Pancreas (tissue), 10 donors: ENCODE measurements around the gene ZDHHC6. TPM values are rescaled to one million over a fixed set of nuclear protein-coding genes. Genes with fewer than 3 reads are reported as not detected.

Experiments
- ATAC-seq, 4 donors: fragments of 200-7000 bp; cut with Tn5 transposase; one replicate each; pipeline versions ENCODE4 v1.8.0 to v1.9.1; 2020; ENCODE audit warnings: mild to moderate bottlenecking in 4 of 4, moderate library complexity in 4 of 4
- DNase-seq, 6 donors: peaks; one replicate each; pipeline ENCODE4 v3.0.0-alpha.2; 2020
- FAIRE-seq: peaks from 2 replicates; lab custom pipeline; 2012; peaks lifted over from hg19 to GRCh38; lab: Jason Lieb, UNC
- H3K27ac ChIP-seq, 4 donors: fragments of 200-600 bp; sonication (generic); 1 replicate in 3 of 4; 2 replicates in 1 of 4; pipeline versions ENCODE4 v1.5.0 to v1.8.0; 2020
- H3K27me3 ChIP-seq, 4 donors: fragments of 200-600 bp; one replicate each; pipeline ENCODE4 v1.8.0; 2021
- H3K36me3 ChIP-seq, 3 donors: fragments of 200-600 bp; sonication (generic) in 1 of 3; one replicate each; pipeline versions ENCODE4 v1.5.0 to v1.8.0; 2020 to 2021
- H3K4me1 ChIP-seq, 3 donors: fragments of 200-600 bp; one replicate each; pipeline ENCODE4 v1.8.0; 2021
- H3K4me3 ChIP-seq, 4 donors: fragments of 200-600 bp; sonication (generic) in 2 of 4; one replicate each; pipeline versions ENCODE4 v1.5.0 to v1.8.0; 2020 to 2021
- H3K9me3 ChIP-seq, 4 donors: fragments of 200-600 bp; one replicate each; pipeline ENCODE4 v1.8.0; 2021
- WGBS, 2 donors: extraction: QIAGEN DNeasy Blood & Tissue Kit; methylation state at CpG; one replicate each; pipeline ENCODE4 v1.1.7; 2013; 5-methylcytosine and 5-hydroxymethylcytosine counted together
- intact Hi-C, 3 donors: fragments of 100-400 bp; cut with DNase I; formaldehyde crosslinking; loops; one replicate each; pipeline versions ENCODE4 v1.11.1 to v1.14.2; 2022
- polyA plus RNA-seq, 2 donors: library from polyadenylated mRNA; stranded (reverse); fragments of 200-250 nt; gene quantifications; one replicate each; pipeline ENCODE4 v1.2.3, GENCODE V29; 2013
- total RNA-seq, 6 donors: library from RNA; stranded (reverse); fragmentation: NEBNext Ultra II Directional in 4 of 6; extraction: Animal tissue kit (Norgen Biotek cat#: 25700) in 4 of 6; gene quantifications; one replicate each; pipeline versions ENCODE4 v1.2.1 to v1.2.4, GENCODE V29; 2021 to 2023
- TF ChIP-seq, protein P1 (sequence below), 4 donors: fragments of 200-600 bp; sonication (generic) in 3 of 4; IDR thresholded peaks; one replicate each; pipeline versions ENCODE4 v1.5.0 to v1.8.0; 2021; ENCODE audit warnings: antibody characterized with exemption in 4 of 4
- donor health status: healthy with polysubstance abuse.
- donor health status: DM: no; HTN: no; CAD: no; lungs with moderate emphysema.
- donor health status: DM: no; HTN: no; CAD: no.
- donor health status: control.
- donor health status: control.
- donor health status: Bipolar disorder and iron deficiency.
- donor health status: DM: yes; HTN: yes; CAD: no.
- donor health status: DM: no; HTN: no; CAD: no.
- donor health status: DM: no; HTN: no; CAD: no.
- donor health status: DM: yes; HTN: yes; CAD: no.

ZDHHC6 gene
- total and polyA plus RNA-seq, 8 donors: 8.0 to 39.2 (median 12.6) TPM

DNA sequence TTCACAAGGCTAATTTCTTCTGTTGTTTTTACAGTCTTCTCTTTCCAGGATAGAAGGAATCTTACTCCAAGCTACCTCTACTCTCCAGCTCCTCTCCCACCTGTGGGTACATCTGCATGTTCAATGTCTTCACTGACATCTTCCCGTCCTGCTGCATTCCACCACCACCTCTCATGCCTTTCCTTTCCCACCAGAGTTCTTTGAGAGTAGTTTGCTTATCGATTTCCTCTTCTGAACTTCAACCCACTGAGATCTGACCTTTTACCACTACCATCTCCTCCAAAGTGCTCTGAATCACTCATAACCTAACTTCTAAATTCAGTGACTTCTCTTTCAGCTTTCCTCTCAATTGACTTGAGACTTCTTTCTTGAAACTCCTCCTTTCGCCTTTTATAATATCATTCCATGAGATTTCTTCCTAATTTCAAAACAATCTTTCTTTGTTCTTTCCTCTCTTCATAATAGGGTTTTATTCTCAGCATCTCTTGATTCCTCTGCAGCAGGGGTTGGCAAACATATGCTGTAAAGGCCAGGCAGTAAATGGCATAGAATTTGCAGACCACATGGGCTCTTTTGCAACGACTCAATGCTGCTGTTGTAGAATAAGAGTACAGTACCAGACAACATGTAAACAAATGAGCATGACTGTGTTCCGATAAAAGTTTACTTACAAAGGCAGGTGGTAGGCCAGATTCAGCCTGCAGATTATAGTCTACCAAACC lies 50.7 kb downstream of the ZDHHC6 start:
- no peaks in the 10 kb centered on the region for H3K36me3 ChIP-seq
- intact Hi-C loops: no loop called here
- H3K9me3 ChIP-seq: no peaks in the 10 kb centered on the region
- ATAC-seq (no peak), FAIRE-seq (no peak), DNase-seq (no peak)
- H3K4me1 ChIP-seq: no peaks in the 10 kb centered on the region
- H3K27me3 ChIP-seq: no peaks in the 10 kb centered on the region
- no peak overlapping the region for H3K27ac ChIP-seq
- no peak overlapping the region for H3K4me3 ChIP-seq
- 53 to 58% methylated on average over 5 of the region's 5 CpGs for WGBS, 2 donors
- TF ChIP-seq, protein P1, sequence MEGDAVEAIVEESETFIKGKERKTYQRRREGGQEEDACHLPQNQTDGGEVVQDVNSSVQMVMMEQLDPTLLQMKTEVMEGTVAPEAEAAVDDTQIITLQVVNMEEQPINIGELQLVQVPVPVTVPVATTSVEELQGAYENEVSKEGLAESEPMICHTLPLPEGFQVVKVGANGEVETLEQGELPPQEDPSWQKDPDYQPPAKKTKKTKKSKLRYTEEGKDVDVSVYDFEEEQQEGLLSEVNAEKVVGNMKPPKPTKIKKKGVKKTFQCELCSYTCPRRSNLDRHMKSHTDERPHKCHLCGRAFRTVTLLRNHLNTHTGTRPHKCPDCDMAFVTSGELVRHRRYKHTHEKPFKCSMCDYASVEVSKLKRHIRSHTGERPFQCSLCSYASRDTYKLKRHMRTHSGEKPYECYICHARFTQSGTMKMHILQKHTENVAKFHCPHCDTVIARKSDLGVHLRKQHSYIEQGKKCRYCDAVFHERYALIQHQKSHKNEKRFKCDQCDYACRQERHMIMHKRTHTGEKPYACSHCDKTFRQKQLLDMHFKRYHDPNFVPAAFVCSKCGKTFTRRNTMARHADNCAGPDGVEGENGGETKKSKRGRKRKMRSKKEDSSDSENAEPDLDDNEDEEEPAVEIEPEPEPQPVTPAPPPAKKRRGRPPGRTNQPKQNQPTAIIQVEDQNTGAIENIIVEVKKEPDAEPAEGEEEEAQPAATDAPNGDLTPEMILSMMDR (IDR thresholded peaks at IDR 0.05): no peak

DNA sequence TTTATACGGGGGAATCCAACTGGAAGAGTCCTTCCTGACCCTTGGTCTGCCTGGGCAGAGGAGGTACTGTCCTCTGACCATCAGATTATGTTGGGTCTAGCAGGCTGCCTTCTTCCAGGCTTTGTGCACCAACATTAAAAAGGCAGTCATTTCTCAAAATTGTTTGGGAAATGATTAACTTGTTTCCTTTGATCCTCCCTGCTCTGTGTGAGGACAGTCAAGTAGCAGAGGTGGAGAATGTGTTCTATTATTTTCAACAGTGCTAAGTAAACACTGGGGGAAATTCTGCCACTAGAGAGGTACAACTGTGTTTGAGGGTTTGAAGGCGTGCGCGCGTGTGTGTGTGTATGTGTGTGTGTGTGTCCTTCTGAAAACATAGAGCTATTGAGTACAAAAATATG lies 52.2 kb downstream of the ZDHHC6 start:
- DNase-seq: no peak
- no peaks in the 10 kb centered on the region for H3K9me3 ChIP-seq
- ATAC-seq: peak in 2 of 4 donors; percentile 65 to 71
- intact Hi-C loops: no loop called here
- no peaks in the 10 kb centered on the region for H3K4me1 ChIP-seq
- WGBS, 2 donors: 15 to 28% methylated on average over 5 of the region's 5 CpGs
- H3K27me3 ChIP-seq: no peaks in the 10 kb centered on the region
- no peak for FAIRE-seq
- H3K27ac ChIP-seq: no peak overlapping the region
- TF ChIP-seq, protein P1 (IDR thresholded peaks at IDR 0.05): no peak
- H3K36me3 ChIP-seq: no peaks in the 10 kb centered on the region
- H3K4me3 ChIP-seq: no peak overlapping the region

DNA sequence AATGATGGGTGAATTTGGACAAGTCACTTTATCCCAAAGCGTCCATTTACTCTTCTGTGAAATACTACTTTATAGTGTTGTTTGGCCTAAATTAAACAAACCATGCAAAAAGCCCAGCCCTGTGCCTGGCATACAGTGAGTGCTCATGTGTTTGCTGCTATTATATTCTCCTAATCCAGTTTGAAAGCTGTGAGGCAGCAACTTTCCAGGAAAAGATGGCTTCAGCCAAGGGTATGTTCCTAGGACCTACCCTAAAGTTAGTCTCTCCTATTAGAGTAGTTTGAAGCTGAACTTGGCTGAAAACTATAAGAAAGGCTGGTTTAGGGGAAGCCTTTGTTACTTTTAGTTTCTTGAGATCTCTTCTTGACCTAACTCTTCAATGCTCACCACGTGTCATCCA lies 52.9 kb downstream of the ZDHHC6 start:
- 58 to 67% methylated on average over 2 of the region's 2 CpGs for WGBS, 2 donors
- TF ChIP-seq, protein P1 (IDR thresholded peaks at IDR 0.05): no peak
- Histone ChIP-seq H3K9me3 (no peaks in the 10 kb centered on the region), H3K4me3 (no peak overlapping the region), H3K27ac (no peak overlapping the region), H3K36me3 (no peaks in the 10 kb centered on the region), H3K4me1 (no peaks in the 10 kb centered on the region), H3K27me3 (no peaks in the 10 kb centered on the region)
- intact Hi-C loops: no loop called here
- FAIRE-seq (no peak), DNase-seq (no peak), ATAC-seq (no peak)

DNA sequence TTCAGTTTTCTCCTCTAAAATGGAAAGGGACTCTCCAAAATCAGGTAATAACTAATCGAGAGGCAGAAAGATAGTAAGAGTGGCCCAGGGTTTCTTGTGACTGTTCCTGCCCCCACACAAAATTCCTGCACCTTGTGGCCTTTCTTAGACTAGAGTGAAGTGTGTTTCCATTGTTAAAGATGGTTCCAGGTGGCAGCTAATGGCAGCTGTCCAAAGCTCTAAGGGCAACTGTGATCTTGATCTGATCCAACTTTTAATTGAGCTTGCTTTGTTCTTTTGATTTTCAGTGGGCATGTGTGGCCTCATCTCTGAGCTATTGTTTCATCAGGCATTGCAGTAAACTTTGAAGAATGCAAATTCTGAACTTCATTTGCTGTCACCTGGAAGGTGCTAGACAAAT lies 53.4 kb downstream of the ZDHHC6 start:
- ATAC-seq (no peak), FAIRE-seq (no peak), DNase-seq (no peak)
- no peak overlapping the region for H3K27ac ChIP-seq
- 13 to 46% methylated on average over 1 of the region's 1 CpG for WGBS, 2 donors
- no peaks in the 10 kb centered on the region for H3K4me1 ChIP-seq
- H3K9me3 ChIP-seq: no peaks in the 10 kb centered on the region
- TF ChIP-seq, protein P1 (IDR thresholded peaks at IDR 0.05): no peak
- no peaks in the 10 kb centered on the region for H3K27me3 ChIP-seq
- no peaks in the 10 kb centered on the region for H3K36me3 ChIP-seq
- H3K4me3 ChIP-seq: no peak overlapping the region
- intact Hi-C loops: no loop called here

DNA sequence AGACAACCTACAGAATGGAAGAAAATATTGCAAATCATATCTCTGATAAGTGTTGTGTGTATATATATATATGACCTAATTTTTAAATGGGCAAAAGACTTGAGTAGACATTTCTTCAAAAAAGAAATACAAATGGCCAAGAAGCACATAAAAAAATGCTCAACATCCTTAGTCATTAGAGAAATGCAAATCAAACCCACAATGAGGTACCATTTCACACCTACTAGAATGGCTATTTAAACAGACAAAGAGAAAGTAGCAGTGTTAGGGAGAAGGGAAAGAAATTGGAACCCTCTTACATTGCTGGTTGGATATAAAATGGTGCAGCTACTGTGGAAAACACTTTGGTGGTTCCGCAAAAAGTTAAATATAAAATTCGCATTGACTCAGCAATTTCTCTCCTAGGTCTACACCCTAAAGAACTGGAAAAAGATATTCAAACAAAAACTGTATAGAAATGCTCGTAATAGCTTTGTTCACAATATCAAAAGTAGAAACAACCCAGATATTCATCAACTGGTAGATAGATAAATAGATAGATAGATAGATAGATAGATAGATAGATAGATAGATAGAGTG lies 56.5 kb downstream of the ZDHHC6 start:
- intact Hi-C loops: no loop called here
- no peak overlapping the region for H3K27ac ChIP-seq
- H3K4me3 ChIP-seq: no peak overlapping the region
- 88 to 89% methylated on average over 3 of the region's 3 CpGs for WGBS, 2 donors
- no peaks in the 10 kb centered on the region for H3K36me3 ChIP-seq
- no peaks in the 10 kb centered on the region for H3K9me3 ChIP-seq
- no peaks in the 10 kb centered on the region for H3K27me3 ChIP-seq
- FAIRE-seq (peak; percentile 70), DNase-seq (no peak), ATAC-seq (no peak)
- TF ChIP-seq, protein P1 (IDR thresholded peaks at IDR 0.05): no peak
- H3K4me1 ChIP-seq: no peaks in the 10 kb centered on the region
